HepG2 (cell line): Measurements from ENCODE around the gene PMIS2. TPM values are rescaled to one million over a fixed set of nuclear protein-coding genes. Genes with fewer than 3 reads are reported as not detected.

ENCODE experiments used
- ATAC-seq: fragments of 200-7000 bp; cut with Tn5 transposase; 3 replicates; pipeline ENCODE4 v1.9.1; 2020; ENCODE audit warnings: mild to moderate bottlenecking, moderate library complexity
- BruUV-seq: library from RNA; stranded (reverse); fragments of 400-500 nt; replicated peaks from 2 replicates; lab custom pipeline; 2021; lab: Mats Ljungman, UMichigan
- CTCF ChIA-PET: fragments of 300-600 bp; formaldehyde crosslinking; extraction: SDS; loops from one replicate; lab custom pipeline; 2021; ENCODE audit warnings: low total read pairs, inconsistent platforms, low intra/inter-chr PET ratio; lab: Yijun Ruan, JAX
- POLR2A ChIA-PET: fragments of 350-600 bp; sonication (Branson Sonifier 250); formaldehyde crosslinking; loops from one replicate; lab custom pipeline; 2020; ENCODE audit warnings: antibody characterized with exemption, inconsistent platforms; lab: Yijun Ruan, JAX
- DNase-seq: peaks from one replicate; pipeline ENCODE4 v3.0.0-alpha.2; 2015; ENCODE audit warnings: low spot score
- FAIRE-seq: peaks from 3 replicates; lab custom pipeline; 2011; peaks lifted over from hg19 to GRCh38; lab: Jason Lieb, UNC
- H2AFZ ChIP-seq: one replicate; pipeline ENCODE4 v1.6.1; 2011; ENCODE audit warnings: low read length, inconsistent platforms
- H3K27ac ChIP-seq: fragments of 300-600 bp; 3 replicates; pipeline ENCODE4 v1.8.0; 2011; ENCODE audit warnings: mixed run types, mild to moderate bottlenecking, mixed read lengths, low read length, inconsistent platforms; ENCODE audit not compliant: insufficient read depth; ENCODE audit errors: extremely low read length
- H3K27me3 ChIP-seq, 2 experiments: fragments of 200-600 bp in 1 of 2; 2 replicates in 1 of 2; 3 replicates in 1 of 2; pipeline versions ENCODE4 v1.6.0 to v1.8.0; 2011; ENCODE audit warnings: low read length in 2 of 2, mild to moderate bottlenecking in 2 of 2, moderate library complexity in 2 of 2, inconsistent platforms in 1 of 2; ENCODE audit not compliant: insufficient read depth in 2 of 2, control insufficient read depth in 1 of 2
- H3K36me3 ChIP-seq, 2 experiments: fragments of 200-600 bp in 1 of 2; replicated peaks in 1 of 2; 2 replicates in 1 of 2; 3 replicates in 1 of 2; pipeline versions ENCODE4 v1.5.1 to v1.8.0; 2011; ENCODE audit warnings: low read length in 2 of 2, inconsistent platforms in 1 of 2; ENCODE audit not compliant: insufficient read depth in 2 of 2, control insufficient read depth in 1 of 2
- H3K4me1 ChIP-seq: 2 replicates; pipeline ENCODE4 v1.5.1; 2012; ENCODE audit warnings: low read length, inconsistent platforms; ENCODE audit not compliant: insufficient read depth
- H3K4me2 ChIP-seq: 2 replicates; pipeline ENCODE4 v1.6.0; 2011; ENCODE audit warnings: low read depth, low read length, inconsistent platforms
- H3K4me3 ChIP-seq, 3 experiments: fragments of 200-600 bp in 1 of 3; sonication (generic), shearing (Covaris generic) in 1 of 3; replicated peaks in 1 of 3; 2 replicates each; pipeline ENCODE4 v1.5.1; 2011 to 2016; ENCODE audit warnings: low read length in 3 of 3, inconsistent platforms in 2 of 3, low read depth in 2 of 3, mild to moderate bottlenecking in 2 of 3, control low read depth in 1 of 3, mixed read lengths in 1 of 3; ENCODE audit not compliant: insufficient read depth in 1 of 3
- H3K79me2 ChIP-seq: one replicate; pipeline ENCODE4 v1.6.1; 2011; ENCODE audit warnings: low read length, inconsistent platforms; ENCODE audit not compliant: insufficient read depth
- H3K9ac ChIP-seq: 2 replicates; pipeline ENCODE4 v1.6.0; 2011; ENCODE audit warnings: mild to moderate bottlenecking, low read depth, low read length, inconsistent platforms; ENCODE audit not compliant: insufficient read depth
- H3K9me3 ChIP-seq: 2 replicates; pipeline ENCODE4 v1.5.1; 2012; ENCODE audit warnings: mild to moderate bottlenecking, low read length
- H4K20me1 ChIP-seq: 2 replicates; pipeline ENCODE4 v1.6.0; 2011; ENCODE audit warnings: inconsistent platforms, mild to moderate bottlenecking, low read length, moderate library complexity; ENCODE audit not compliant: insufficient read depth
- ATRX ChIP-seq: sonication (generic); formaldehyde crosslinking; IDR thresholded peaks from 2 replicates; pipeline ENCODE4 v1.4.0; 2020; ENCODE audit warnings: missing genetic modification reagents, borderline replicate concordance
- DNMT3B ChIP-seq: conservative IDR thresholded peaks from 2 replicates; pipeline ENCODE4 v1.6.1; 2016; ENCODE audit warnings: missing biosample characterization, control low read depth
- LCORL ChIP-seq, 2 experiments: fragments of 450-650 bp in 1 of 2; sonication (generic) in 1 of 2; formaldehyde crosslinking in 1 of 2; IDR thresholded peaks; 2 replicates each; pipeline versions ENCODE4 v1.5.0 to v1.6.1; 2017 to 2020; ENCODE audit warnings: antibody characterized with exemption in 1 of 2, missing genetic modification reagents in 1 of 2
- MED1 ChIP-seq: sonication (generic); formaldehyde crosslinking; IDR thresholded peaks from 2 replicates; pipeline ENCODE4 v1.4.0; 2020; ENCODE audit warnings: missing genetic modification reagents
- PAWR ChIP-seq: sonication (generic); formaldehyde crosslinking; IDR thresholded peaks from 2 replicates; pipeline ENCODE4 v1.4.0; 2020; ENCODE audit warnings: missing genetic modification reagents, mild to moderate bottlenecking, borderline replicate concordance
- PCBP2 ChIP-seq: fragments of 200-400 bp; formaldehyde crosslinking; optimal IDR thresholded peaks from 2 replicates; pipeline ENCODE3; 2018; ENCODE audit warnings: low read length, low read depth; ENCODE audit not compliant: poor library complexity, severe bottlenecking
- PRPF4 ChIP-seq: fragments of 200-400 bp; formaldehyde crosslinking; IDR thresholded peaks from 2 replicates; pipeline ENCODE4 v1.6.1; 2016; ENCODE audit warnings: low read length, low read depth; ENCODE audit not compliant: poor library complexity, severe bottlenecking
- TBX3 ChIP-seq: fragments of 450-650 bp; IDR thresholded peaks from 2 replicates; pipeline ENCODE4 v1.6.1; 2017; ENCODE audit warnings: antibody characterized with exemption, mild to moderate bottlenecking, inconsistent platforms, borderline replicate concordance
- TP53 ChIP-seq: sonication (generic); formaldehyde crosslinking; conservative IDR thresholded peaks from 2 replicates; pipeline ENCODE4 v1.4.0; 2020; ENCODE audit warnings: missing genetic modification reagents
- YY1 ChIP-seq: IDR thresholded peaks from 2 replicates; pipeline ENCODE4 v1.6.1; 2011; ENCODE audit warnings: low read length, low read depth, moderate library complexity, mild to moderate bottlenecking; ENCODE audit not compliant: insufficient read depth, insufficient replicate concordance
- ZNF256 ChIP-seq: sonication (generic); formaldehyde crosslinking; conservative IDR thresholded peaks from 2 replicates; pipeline ENCODE4 v1.4.0; 2020; ENCODE audit warnings: missing genetic modification reagents
- ZNF460 ChIP-seq: sonication (generic); formaldehyde crosslinking; IDR thresholded peaks from 2 replicates; pipeline ENCODE4 v1.5.1; 2020; ENCODE audit warnings: missing genetic modification reagents, mild to moderate bottlenecking, borderline replicate concordance
- ZNF878 ChIP-seq: sonication (generic); formaldehyde crosslinking; IDR thresholded peaks from 2 replicates; pipeline ENCODE4 v1.8.1; 2023; ENCODE audit warnings: mild to moderate bottlenecking, missing genetic modification reagents, moderate library complexity
- ZNF883 ChIP-seq: sonication (generic); formaldehyde crosslinking; IDR thresholded peaks from 2 replicates; pipeline ENCODE4 v1.5.1; 2020; ENCODE audit warnings: mild to moderate bottlenecking, missing genetic modification reagents; ENCODE audit errors: not compliant biosample characterization
- ZSCAN22 ChIP-seq: sonication (generic); formaldehyde crosslinking; IDR thresholded peaks from 2 replicates; pipeline ENCODE4 v1.4.0; 2020; ENCODE audit warnings: mild to moderate bottlenecking, missing genetic modification reagents
- WGBS: methylation state at CpG from one replicate; pipeline ENCODE4 v1.1.6; 2017; ENCODE audit warnings: low lambda C conversion rate; 5-methylcytosine and 5-hydroxymethylcytosine counted together
- in situ Hi-C: cut with HindIII; loops from 2 replicates; pipeline ENCODE4 v1.10.0; 2017; ENCODE audit warnings: low pct_unique_long_range_greater_than_20kb; ENCODE audit not compliant: extremely low pct_ligation_motif_present
- intact Hi-C: fragments of 100-400 bp; cut with micrococcal nuclease; formaldehyde crosslinking; loops from one replicate; pipeline ENCODE4 v1.10.0; 2022; ENCODE audit not compliant: unreplicated experiment
- polyA plus RNA-seq, 8 experiments: library from polyadenylated mRNA; depleted of rRNA in 3 of 8; stranded (reverse) in 7 of 8; unstranded in 1 of 8; fragments of >200 nt; fragmentation: Illumina TruSeq in 4 of 8; extraction: Trizol in 4 of 8; gene quantifications; 2 replicates each; pipeline versions ENCODE4 v1.2.1 to v1.2.3, GENCODE V29; 2011 to 2016; ENCODE audit warnings: low read depth in 4 of 8, missing spikeins in 1 of 8, mixed read lengths in 1 of 8; ENCODE audit not compliant: insufficient read depth in 1 of 8
- total RNA-seq, 5 experiments: library from RNA; depleted of rRNA; stranded (reverse); fragments of >200 nt; fragmentation: Illumina TruSeq; extraction: Trizol; gene quantifications; 2 replicates each; pipeline ENCODE4 v1.2.3, GENCODE V29; 2016; ENCODE audit warnings: low read depth in 1 of 5

PMIS2 gene
- total and polyA plus RNA-seq, 2 of the 13 experiments (the other 11 are each of a cell fraction or from before 2014, with no cell fraction given) = not detected

GRCh38 chr19:35578707-35579106, 7.3 kb upstream of the PMIS2 start:
- Histone ChIP-seq H3K27me3 (no peaks in the 10 kb centered on the region), H3K79me2 (no peaks in the 10 kb centered on the region), H3K27ac (no peak overlapping the region), H3K9me3 (peaks cover 19% of the 10 kb centered on the region), H3K4me2 (no peak overlapping the region), H3K4me3 (no peak overlapping the region), H3K4me1 (no peaks in the 10 kb centered on the region), H3K36me3 (no peaks in the 10 kb centered on the region), H2AFZ (no peak overlapping the region), H3K9ac (no peak overlapping the region), H4K20me1 (no peaks in the 10 kb centered on the region)
- ATAC-seq (no peak), DNase-seq (no peak), FAIRE-seq (no peak)
- 23% methylated on average over 7 of the region's 7 CpGs for WGBS
- in situ Hi-C loops = no loop called here
- no peak for TF ChIP-seq ZNF460 (CRISPR knock-in tag)
- TF ChIP-seq ZNF256 (CRISPR knock-in tag) = no peak
- TF ChIP-seq PCBP2 = no peak
- TF ChIP-seq ZNF878 (CRISPR knock-in tag) = no peak
- no peak for TF ChIP-seq PAWR (CRISPR knock-in tag)
- TF ChIP-seq ATRX = no peak
- TF ChIP-seq TP53 (CRISPR knock-in tag) = no peak
- no peak for TF ChIP-seq DNMT3B (CRISPR knock-in tag)
- no peak for TF ChIP-seq ZNF883
- no peak for TF ChIP-seq YY1
- TF ChIP-seq MED1 (CRISPR knock-in tag) = no peak
- no peak for TF ChIP-seq TBX3
- no peak for TF ChIP-seq PRPF4
- TF ChIP-seq ZSCAN22 (CRISPR knock-in tag) = no peak
- no peak for TF ChIP-seq LCORL (IDR thresholded peaks at IDR 0.05)
- no peak for TF ChIP-seq LCORL (CRISPR knock-in tag; IDR thresholded peaks at IDR 0.05)
- ChIA-PET POLR2A (no interaction called here), CTCF (no interaction called here)
- intact Hi-C loops = no loop called here
- no TSS peak for BruUV-seq
